ENCODE measurements around the gene EMILIN3.

EMILIN3 gene

DNA sequence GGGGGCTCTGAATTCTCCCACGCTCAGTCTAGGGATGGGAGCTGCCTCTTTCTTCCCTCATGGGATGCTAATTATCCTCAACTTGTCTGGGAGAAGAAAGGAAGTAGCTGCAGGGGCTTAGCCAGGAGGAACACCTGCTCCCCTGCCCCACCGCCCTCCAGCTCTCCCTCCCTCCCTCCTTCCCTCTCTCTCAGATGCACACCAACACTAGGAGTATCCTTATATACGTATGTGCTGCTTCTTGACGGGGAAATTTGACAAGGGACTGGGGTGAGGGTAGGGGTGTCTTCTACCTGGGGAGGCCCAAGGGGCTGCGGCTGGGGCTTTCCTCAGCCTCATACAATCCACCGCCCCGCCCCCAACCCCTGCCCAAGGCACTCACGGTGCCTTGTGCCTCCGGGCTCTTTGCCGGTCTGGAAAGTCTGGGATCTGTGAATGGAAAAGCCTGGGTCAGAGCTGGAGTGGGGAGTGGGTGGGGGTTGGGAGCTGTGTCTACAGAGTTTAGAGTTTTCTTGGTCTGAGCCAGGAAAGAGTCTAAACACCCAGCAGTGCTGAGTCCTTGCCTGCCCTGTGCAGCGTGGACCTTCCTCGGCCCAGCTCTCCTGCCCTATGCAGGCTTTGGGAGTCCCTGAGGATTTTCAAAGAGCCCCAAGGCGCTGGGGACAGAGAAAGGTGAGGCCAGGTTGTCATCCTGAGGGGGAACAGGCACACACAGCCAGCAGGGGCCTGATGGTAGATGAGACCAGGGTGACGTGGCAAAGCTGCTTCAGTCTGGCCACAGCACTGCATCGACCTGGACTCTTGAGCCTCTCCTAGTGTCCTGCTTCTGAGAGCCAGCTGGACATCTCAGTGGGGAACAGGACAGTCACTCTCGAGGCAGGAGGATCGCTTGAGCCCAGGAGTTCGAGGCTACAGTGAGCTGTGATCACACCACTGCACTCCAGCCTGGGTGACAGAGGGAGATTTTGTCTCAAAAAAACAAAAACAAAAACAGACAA is 29.3 kb upstream of the EMILIN3 start:
- TF ChIP-seq POLR2A (IDR thresholded peaks at IDR 0.05; ENCODE audit: low read length) (no peak), GATA1 (IDR thresholded peaks at IDR 0.05; ENCODE audit: low read depth, low read length) (no peak)

DNA sequence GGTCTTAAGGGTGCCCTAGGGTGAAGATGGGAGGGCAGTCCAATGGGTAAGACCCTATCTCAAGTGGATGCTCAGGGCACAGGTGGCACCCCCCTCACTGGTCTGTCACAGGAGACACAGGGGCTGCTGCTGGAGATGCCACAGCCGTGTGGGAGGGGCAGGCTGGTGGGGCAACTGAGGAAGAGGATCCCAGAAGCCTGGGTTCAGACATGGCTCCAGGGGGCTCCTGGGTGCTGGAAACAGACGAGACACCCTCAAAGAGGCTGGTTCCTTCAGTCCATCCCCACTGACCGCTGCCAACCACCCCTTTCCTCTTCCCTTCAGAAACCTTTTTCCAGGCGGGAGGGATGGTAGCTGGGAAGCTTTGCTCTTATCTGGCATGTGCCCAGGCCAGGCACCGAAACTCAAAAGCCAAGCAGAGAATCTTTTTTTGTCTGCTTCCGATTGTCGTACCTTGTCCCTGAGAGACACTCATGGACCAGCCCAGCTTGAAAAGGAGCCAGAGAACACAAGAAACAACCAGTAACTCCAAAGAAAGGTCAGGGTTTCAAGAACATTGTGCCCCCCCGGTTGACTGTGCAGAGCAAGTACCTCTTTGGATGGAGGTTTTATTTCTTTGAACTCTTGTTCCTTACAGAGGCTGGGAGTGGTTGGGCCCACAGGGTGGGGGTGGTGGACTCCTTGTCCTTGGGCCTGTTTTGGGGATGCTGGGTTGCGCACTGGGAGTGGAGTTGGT is 28.5 kb upstream of the EMILIN3 start:
- DNase-seq = no peak
- TF ChIP-seq GATA1 (IDR thresholded peaks at IDR 0.05; ENCODE audit: low read depth, low read length) (no peak), POLR2A (IDR thresholded peaks at IDR 0.05; ENCODE audit: low read length) (no peak)

More for the DNA sequence above, 29.3 kb upstream of the EMILIN3 start:
- DNase-seq = no peak

DNA sequence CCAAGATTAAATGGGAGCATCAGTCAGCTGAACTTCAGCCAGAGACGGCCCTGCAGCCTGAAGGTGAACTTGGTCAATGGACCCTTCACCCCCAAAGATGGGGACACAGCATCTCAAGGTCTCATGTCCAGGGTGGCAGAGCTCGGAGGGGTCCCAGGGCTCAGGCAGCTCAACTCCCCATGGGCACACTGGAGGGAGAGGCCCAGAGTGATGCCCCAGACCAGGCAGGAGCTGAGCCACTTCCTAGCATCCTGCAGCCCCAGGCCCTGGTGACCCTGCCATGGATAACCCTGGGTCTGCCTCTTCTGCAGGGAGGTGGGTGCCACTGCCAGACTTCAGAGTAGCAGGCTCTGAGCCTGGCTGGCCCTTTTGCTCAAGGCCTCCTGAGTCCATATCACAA is 27.5 kb upstream of the EMILIN3 start:
- no peak for TF ChIP-seq POLR2A (IDR thresholded peaks at IDR 0.05; ENCODE audit: low read length)
- TF ChIP-seq GATA1 (IDR thresholded peaks at IDR 0.05; ENCODE audit: low read depth, low read length) = no peak
- DNase-seq = no peak

DNA sequence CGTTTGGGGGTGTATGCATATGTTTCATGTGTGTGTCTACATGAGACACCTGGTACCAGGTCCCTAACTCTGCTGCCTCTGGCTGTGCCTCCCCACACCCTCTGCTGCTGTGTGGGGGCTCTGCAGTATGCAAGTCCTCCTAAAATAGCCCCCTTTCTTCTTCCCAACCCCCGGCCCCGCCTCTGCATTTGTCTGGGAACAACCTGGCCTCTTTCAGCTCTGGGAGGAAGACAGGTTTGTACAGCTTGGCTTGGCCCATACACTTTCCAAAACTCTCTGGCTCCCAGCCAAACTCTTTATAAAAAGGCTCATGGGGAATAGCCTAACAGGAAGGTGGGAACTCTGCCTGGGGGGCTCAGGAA is 27.1 kb upstream of the EMILIN3 start:
- TF ChIP-seq GATA1 (IDR thresholded peaks at IDR 0.05; ENCODE audit: low read depth, low read length) (no peak), POLR2A (IDR thresholded peaks at IDR 0.05; ENCODE audit: low read length) (no peak)
- no peak for DNase-seq

DNA sequence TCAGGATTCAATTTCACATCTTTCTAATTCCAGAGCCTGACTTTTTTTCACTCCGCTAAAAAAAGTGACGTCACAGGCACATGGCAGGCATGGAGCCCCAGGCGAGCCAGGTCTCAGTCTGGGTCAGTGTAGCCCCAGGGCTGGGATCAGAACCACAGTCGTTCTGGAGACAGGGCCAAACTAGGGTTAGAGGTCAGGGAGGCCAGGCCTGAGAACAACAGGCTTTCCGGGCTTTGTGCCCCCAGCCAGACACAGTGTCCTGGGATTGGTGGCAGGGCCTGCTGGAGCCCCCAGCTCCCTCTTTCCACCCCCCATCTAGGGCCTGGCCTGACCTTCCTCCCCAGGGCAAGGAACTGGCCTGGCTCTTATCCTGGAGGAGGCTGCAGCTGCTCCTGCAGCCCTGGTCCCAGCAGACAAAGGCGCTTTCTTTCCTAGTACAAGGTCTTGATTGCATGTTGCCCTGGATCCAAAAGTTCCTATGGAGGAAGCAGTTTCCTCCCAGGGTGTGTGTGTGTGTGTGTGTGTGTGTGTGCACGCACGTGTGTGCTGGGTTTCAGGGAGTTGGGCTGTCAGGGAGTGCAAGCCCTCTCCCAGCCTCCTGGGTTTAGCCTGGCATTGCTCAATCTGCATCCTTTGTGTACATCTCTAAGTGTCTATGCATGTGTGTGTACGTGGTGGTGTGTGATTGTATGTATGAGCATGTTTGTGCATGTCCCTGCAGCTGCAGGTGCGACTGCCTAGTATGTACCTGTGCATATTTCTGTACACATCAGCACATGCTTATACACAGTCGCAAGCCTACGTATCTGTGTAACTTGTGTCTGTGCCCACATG is 26.5 kb upstream of the EMILIN3 start:
- TF ChIP-seq GATA1 (IDR thresholded peaks at IDR 0.05; ENCODE audit: low read depth, low read length) (no peak), POLR2A (IDR thresholded peaks at IDR 0.05; ENCODE audit: low read length) (no peak)
- no peak for DNase-seq

DNA sequence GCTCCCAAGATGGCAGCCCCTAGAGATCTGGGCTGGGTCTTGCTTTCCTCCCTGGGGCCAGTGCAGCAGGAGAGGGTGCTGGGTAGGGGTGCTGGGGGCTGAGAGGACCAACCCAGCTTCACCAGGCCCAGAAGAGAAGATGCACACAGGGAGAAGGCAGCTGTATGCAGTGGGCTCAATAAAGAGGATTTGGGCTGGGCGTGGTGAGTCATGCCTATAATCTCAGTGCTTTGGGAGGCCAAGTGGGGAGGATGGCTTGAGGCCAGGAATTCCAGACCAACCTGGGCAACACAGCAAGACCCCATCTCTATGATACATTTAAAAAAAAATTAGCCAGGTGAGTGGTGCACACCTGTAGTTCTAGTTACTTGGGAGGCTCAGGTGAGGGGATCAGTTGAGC is 25.7 kb upstream of the EMILIN3 start:
- no peak for TF ChIP-seq GATA1 (IDR thresholded peaks at IDR 0.05; ENCODE audit: low read depth, low read length)
- no peak for TF ChIP-seq POLR2A (IDR thresholded peaks at IDR 0.05; ENCODE audit: low read length)
- no peak for DNase-seq

DNA sequence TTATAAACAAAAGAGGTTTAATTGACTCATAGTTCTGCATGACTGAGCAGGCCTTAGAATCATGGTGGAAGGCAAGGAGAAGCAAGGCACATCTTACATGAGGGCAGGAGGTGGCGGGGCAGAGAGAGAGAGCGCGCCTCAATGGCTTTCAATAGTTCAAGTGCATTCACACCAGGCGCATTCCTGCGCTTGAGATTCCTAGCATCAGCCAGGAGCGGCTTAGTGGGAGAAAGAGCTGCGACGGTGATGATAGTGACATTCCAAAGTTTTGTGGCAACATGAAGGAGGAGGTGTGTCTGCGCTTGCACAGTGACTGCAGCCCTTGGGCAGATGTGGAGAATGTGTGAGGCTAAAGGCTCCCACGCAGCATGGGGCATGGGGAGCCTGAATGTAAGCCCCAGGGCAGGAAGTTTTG is 25.0 kb upstream of the EMILIN3 start:
- no peak for DNase-seq

DNA sequence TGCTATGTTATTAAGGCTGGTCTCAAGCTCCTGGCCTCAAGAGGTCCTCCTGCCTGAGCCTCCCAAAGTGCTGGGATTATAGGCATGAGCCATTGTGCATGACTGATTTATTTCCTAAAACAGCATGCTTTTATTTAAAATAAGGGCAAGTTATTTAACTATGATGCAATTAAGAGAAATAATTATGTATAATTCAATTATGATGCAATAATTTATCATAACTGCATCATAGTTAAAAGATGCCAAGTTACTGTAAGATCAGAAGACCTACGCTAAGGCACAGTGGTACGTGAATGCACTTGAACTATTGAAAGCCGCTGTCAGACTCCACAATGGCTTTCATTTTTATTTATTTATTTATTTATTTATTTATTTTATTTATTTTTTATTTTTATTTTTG is 24.3 kb upstream of the EMILIN3 start:
- DNase-seq = no peak
- TF ChIP-seq POLR2A (IDR thresholded peaks at IDR 0.05; ENCODE audit: low read length) (no peak), GATA1 (IDR thresholded peaks at IDR 0.05; ENCODE audit: low read depth, low read length) (no peak)

More for the DNA sequence above, 25.0 kb upstream of the EMILIN3 start:
- TF ChIP-seq GATA1 (IDR thresholded peaks at IDR 0.05; ENCODE audit: low read depth, low read length) (no peak), POLR2A (IDR thresholded peaks at IDR 0.05; ENCODE audit: low read length) (no peak)

DNA sequence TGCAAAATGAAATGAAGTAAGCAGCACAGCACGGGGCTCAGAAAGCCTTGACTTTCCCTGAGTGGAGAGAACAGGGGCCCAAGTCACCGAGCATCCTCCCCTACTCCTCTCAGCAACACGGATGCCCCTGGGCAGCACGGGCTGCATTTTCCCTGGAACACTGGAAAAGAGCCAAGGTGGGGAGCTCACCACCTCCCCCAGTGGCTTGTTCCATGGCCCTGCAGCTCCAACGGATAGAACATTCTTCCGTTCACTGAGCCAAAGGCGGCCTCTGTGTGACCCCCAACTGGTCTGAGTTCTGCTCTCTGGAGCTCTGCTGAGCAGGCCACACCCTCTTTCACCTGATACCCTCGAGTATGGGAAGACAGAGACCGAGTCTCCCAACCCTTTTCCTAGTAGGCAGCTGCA is 20.8 kb upstream of the EMILIN3 start:
- TF ChIP-seq POLR2A (IDR thresholded peaks at IDR 0.05; ENCODE audit: low read length) = no peak
- no peak for TF ChIP-seq GATA1 (IDR thresholded peaks at IDR 0.05; ENCODE audit: low read depth, low read length)
- DNase-seq = no peak

DNA sequence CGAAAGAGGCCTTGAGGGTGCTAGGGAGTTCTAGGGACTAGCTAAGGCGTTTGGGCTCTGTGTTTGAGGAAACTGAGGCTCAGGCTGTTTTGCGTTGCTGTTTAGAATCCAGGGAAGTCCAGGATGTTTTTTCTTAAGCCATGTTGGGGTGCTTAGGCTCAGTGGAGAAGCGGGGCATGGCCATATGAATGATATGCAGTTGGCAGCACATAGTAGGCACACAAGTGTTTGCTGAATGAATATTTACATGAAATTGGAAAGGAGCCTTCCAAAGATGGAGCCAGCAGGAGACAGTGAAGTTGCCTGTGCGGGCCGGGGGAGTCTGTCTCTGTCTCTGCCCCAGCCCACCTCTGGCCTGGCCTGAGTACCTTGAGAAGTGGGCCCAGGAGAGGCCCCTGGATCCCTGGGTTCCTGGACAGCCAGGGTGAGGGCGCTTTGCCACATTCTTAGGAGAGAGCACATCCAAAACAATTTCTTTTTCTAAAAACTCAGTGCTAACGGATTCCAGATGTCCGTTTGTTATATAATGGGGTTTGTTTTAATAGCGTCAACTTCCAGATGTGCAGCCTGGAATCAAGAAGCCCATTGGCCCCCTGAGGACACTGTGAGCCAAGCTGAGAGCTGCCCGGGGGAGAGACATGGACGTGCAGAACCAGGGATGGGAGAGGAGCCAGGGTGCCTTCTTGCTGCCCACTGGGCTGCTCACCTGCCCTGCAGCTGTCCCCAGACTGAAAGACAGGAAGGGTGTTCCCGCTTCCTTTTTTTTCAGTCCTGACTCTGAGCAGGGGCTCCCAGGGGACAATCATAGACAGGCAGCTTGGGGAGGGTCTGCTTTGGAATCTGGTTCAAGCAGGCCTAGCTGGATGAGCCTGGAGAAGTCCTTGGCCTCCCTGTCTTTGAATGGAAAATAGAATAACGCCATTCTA is 20.1 kb upstream of the EMILIN3 start:
- no peak for DNase-seq
- TF ChIP-seq POLR2A (IDR thresholded peaks at IDR 0.05; ENCODE audit: low read length) = no peak
- TF ChIP-seq GATA1 (IDR thresholded peaks at IDR 0.05; ENCODE audit: low read depth, low read length) = no peak

DNA sequence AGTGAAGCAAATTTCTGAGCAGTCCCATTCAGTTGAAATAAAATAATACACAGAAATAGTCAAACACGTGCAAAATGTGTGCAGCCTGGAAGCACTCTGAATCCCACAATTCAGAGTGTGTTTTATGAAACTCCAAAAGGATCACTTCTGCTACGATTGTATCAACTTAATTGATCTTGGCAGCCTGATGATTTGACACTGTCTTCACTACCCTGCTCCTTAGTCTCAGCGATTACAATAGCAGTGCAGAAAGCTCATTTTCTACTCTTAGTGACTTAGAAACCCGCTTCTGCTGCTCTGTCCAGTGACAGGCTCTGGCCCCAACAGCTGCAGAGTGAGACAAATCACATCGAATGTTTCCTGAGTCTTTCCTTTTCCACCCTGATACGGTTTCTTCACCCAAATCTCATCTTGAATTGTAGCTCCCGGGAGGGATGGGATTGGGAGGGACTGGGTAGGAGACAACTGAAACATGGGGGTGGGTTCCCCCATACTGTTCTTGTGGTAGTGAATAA is 16.2 kb upstream of the EMILIN3 start:
- no peak for DNase-seq
- TF ChIP-seq POLR2A (IDR thresholded peaks at IDR 0.05; ENCODE audit: low read length) (no peak), GATA1 (IDR thresholded peaks at IDR 0.05; ENCODE audit: low read depth, low read length) (no peak)

DNA sequence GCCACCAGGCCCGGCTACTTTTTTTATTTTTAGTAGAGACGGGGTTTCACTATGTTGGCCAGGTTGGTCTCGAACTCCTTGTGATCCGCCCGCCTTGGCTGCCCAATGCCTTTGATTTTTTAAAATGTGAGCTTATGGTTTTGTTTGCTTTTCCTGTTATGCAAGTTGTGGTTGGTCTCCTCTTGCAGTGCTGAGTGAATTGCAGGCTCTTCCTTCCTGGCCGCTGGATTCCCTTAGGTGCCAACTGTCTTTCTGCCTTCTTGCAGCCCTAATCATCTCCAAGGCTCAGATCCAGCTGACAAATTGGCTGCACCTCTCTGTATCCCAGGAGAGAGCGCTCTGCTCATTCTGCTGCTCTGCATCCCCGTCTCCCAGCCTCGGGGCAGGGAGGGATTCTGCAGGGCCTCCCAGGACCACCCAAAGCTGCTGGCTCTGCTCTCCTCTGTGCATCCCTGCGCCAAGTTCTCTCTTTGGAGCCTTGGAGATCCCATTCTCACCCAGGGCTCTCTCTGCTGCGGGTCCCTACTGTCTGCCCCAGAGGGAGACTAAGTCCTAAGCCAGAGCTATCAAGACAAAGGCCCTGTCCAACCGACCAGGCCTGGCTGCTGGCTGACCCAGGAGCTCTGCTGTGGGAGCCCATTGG is 14.1 kb upstream of the EMILIN3 start:
- TF ChIP-seq GATA1 (IDR thresholded peaks at IDR 0.05; ENCODE audit: low read depth, low read length) (no peak), POLR2A (IDR thresholded peaks at IDR 0.05; ENCODE audit: low read length) (no peak)
- DNase-seq = no peak

Measured in erythroblast (primary cell).